Activated naive CD4-positive, alpha-beta T cell treated with anti-CD3 and anti-CD28 coated beads, Interleukin-2, amount 50 U/mL, for 24 hours (primary cell): ENCODE measurements around the gene TMEM39B.
"Not testable (repeated sequence)": the region's sequence is repeated elsewhere in the genome, so short reads cannot be mapped to it uniquely, and the experiment has no call there.

ENCODE experiments used
- H3K27ac Mint-ChIP-seq: one replicate; pipeline ENCODE4 v1.8.0; 2021; ENCODE audit warnings: mild to moderate bottlenecking, mixed read lengths
- H3K27me3 Mint-ChIP-seq: one replicate; pipeline ENCODE4 v1.8.0; 2021; ENCODE audit warnings: mixed read lengths
- H3K36me3 Mint-ChIP-seq: one replicate; pipeline ENCODE4 v1.8.0; 2021; ENCODE audit warnings: mixed read lengths
- H3K4me1 Mint-ChIP-seq: one replicate; pipeline ENCODE4 v1.8.0; 2021; ENCODE audit warnings: mixed read lengths
- H3K4me3 Mint-ChIP-seq: one replicate; pipeline ENCODE4 v1.8.0; 2021; ENCODE audit warnings: mild to moderate bottlenecking, mixed read lengths
- H3K9me3 Mint-ChIP-seq: one replicate; pipeline ENCODE4 v1.8.0; 2021; ENCODE audit warnings: mixed read lengths

The TMEM39B gene

DNA sequence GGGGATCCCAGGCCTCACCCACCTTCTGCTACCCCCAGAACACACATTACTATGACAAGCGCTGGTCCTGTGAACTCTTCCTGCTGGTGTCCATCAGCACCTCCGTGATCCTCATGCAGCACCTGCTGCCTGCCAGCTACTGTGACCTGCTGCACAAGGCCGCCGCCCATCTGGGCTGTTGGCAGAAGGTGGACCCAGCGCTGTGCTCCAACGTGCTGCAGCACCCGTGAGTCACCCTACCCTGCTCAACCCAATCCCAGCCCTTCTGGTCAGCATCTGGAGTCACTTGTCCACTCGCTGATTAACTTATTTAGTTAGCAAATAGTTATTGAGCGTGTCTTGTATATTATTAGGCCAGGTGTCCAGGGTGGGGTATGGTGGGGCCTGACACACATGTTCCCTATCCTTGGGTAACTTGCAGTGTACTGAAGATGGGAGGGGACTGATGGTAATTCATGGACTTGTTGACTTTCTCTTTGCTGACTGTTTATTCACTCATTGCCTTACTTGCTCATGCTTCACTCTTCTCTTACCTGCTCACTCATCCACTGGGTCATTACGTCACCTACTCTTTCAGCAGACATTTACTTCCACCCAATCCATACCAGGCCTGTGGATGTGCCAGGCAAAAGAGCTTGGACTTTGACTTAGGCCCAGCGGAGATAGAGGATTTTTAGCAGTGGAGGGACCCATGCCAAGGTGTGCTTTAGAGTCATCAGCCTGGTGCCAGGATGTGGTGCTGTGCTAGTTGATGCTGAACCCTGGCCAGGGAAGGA is 22.2 kb downstream of the TMEM39B start:
- Mint-ChIP-seq H3K9me3 (no peaks in the 10 kb centered on the region), H3K4me3 (no peak overlapping the region), H3K36me3 (no peaks in the 10 kb centered on the region), H3K27me3 (no peaks in the 10 kb centered on the region), H3K27ac (no peak overlapping the region), H3K4me1 (no peaks in the 10 kb centered on the region)

DNA sequence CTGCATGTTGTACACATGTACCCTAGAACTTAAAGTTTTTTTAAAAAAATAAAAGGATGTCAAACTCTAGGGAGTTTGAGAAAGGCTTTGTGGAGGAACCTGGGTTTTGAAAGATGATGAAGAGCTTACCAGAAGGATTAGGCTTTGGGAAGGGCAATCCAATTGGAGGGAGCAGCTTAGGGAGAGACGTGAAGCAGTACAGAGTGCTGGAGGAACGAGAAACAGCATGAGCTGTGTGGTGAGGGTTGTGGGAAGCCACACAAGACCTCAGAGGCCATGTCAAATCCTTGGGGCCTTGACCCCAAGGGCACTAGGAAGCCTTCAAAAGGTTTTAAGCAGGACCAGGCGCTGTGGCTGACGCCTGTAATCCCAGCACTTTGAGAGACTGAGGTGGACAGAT is 26.7 kb downstream of the TMEM39B start:
- Mint-ChIP-seq H3K36me3 (peaks cover 3% of the 10 kb centered on the region), H3K27me3 (no peaks in the 10 kb centered on the region), H3K27ac (no peak overlapping the region), H3K4me3 (no peak overlapping the region), H3K9me3 (no peaks in the 10 kb centered on the region), H3K4me1 (no peaks in the 10 kb centered on the region)

DNA sequence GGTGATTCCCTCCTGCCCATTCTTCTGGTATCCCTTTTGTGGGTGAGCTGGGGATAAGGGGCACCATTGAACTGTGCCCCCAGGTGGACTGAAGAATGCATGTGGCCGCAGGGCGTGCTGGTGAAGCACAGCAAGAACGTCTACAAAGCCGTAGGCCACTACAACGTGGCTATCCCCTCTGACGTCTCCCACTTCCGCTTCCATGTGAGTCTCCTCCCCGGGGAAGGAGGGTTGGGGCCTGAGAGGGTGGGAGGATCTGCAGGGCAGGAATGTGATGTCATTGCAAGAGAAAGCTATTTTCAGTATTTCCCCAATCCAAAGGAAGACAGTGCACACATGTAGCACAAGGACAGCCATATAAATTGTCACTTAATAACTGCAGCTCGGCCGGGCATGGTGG is 27.6 kb downstream of the TMEM39B start:
- no peaks in the 10 kb centered on the region for H3K9me3 Mint-ChIP-seq
- no peak overlapping the region for H3K4me3 Mint-ChIP-seq
- no peaks in the 10 kb centered on the region for H3K27me3 Mint-ChIP-seq
- H3K27ac Mint-ChIP-seq, result no peak overlapping the region
- no peaks in the 10 kb centered on the region for H3K4me1 Mint-ChIP-seq
- peaks cover 3% of the 10 kb centered on the region for H3K36me3 Mint-ChIP-seq

DNA sequence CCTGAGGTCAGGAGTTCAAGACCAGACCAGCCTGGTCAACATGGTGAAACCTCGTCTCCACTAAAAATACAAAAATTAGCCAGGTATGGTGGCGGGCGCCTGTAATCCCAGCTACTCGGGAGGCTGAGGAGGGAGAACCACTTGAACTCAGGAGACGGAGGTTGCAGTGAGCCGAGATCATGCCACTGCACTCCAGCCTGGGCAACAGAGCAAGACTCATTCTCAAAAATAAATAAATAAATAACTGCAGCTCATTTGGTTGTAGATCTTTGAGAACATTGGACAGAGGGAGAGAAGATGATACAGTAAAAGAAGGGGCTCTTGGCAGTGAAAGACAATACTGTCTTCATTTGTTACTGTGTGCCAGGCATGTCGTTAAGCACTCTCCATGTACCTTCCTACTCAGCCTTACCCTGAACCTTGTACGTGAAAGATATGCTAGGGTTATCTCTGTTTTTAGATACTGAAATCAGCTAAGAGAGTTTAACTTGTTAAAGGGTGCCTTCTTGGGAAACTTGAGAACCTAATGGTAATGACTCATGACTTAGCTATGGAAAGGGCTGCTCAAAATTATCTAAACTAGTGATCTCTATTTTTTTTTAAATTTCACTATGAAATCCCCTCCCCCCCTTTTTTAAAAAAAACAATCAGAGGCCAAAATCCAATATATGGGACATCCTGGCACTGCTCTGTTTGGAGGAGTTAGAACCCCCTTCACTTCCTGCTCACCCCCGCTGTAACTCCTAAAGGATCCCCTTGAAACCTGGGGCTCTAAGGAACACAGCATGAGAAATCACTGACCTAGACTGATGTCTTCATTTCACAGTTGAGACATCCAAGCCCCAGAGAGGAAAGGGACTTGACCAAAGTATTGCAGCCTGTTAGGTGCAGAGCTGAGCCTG is 28.3 kb downstream of the TMEM39B start:
- H3K27ac Mint-ChIP-seq, result no peak overlapping the region
- H3K4me1 Mint-ChIP-seq, result no peaks in the 10 kb centered on the region
- no peak overlapping the region for H3K4me3 Mint-ChIP-seq
- H3K9me3 Mint-ChIP-seq, result no peaks in the 10 kb centered on the region
- H3K27me3 Mint-ChIP-seq, result no peaks in the 10 kb centered on the region
- H3K36me3 Mint-ChIP-seq, result peaks cover 3% of the 10 kb centered on the region

DNA sequence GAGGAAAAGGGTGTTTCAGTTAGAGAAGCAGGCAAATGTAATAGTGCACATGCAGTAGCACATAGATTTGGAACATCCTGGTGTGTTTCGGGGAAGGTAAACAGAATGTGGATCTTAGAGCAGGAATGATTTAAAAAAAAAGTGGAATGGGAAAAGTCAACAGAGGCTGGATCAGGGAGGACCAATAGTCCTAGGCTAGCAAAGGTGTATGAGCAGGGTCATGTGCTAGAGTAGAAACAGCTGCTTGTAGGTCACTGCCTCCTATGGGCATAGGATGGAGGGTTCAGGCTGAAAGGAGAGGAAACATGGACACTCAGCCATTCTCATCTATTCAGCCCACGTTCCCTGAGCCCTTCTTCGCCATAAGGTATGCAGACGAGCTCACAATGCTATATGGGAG is 31.4 kb downstream of the TMEM39B start:
- Mint-ChIP-seq H3K27ac (no peak overlapping the region), H3K27me3 (no peaks in the 10 kb centered on the region)

DNA sequence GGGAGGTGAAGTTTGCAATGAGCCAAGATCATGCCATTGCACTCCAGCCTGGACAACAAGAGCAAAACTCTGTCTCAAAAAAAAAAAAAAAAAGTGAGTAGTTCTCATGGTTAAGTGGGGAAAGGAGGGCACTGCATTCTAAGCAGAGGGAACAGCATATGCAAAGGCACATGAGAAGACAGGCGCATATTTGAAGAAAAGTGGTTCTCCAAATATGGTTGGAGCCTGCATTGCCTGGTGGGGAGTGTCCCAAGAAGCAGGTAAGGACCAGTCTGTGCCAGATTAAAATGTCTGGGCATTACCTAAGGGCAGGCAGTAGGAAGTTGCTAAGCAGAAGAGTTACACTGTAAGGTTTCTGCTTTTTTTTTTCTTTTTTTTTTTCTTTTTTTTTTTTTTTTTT is 32.6 kb downstream of the TMEM39B start:
- H3K4me3 Mint-ChIP-seq, result no peak overlapping the region
- peaks cover 4% of the 10 kb centered on the region for H3K36me3 Mint-ChIP-seq
- no peaks in the 10 kb centered on the region for H3K27me3 Mint-ChIP-seq
- H3K27ac Mint-ChIP-seq, result peak overlapping the region; percentile 76
- peaks cover 19% of the 10 kb centered on the region for H3K4me1 Mint-ChIP-seq
- H3K9me3 Mint-ChIP-seq, result no peaks in the 10 kb centered on the region

More for the DNA sequence above, 31.4 kb downstream of the TMEM39B start:
- Mint-ChIP-seq H3K9me3 (no peaks in the 10 kb centered on the region), H3K4me3 (no peak overlapping the region), H3K4me1 (peaks cover 7% of the 10 kb centered on the region), H3K36me3 (peaks cover 3% of the 10 kb centered on the region)

DNA sequence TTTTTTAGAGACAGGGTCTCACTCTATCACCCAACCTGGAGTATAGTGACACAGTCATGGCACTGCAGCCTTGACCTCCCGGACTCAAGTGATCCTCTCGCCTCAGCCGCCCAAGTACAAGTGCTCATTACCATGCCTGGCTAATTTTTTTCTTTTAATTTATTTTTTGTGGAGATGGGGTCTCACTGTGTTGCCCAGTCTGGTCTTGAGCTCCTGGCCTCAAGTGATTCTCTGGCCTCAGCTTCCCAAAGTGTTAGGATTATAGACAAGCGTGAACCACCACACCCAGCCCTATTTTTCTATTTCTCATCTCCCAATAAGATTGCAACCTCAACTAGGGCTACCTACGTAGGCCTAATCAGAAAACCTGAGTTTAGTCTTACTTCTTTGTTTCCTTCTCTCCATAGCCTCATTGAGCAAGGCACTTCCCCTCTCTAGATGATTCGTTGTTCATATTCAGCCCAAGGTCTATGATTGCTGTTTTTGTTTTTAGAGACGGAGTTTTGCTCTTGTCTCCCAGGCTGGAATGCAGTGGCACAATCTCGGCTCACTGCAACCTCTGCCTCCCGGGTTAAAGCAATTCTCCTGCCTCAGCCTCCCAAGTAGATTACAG is 34.0 kb downstream of the TMEM39B start:
- H3K4me1 Mint-ChIP-seq, result peaks cover 33% of the 10 kb centered on the region
- peaks cover 2% of the 10 kb centered on the region for H3K36me3 Mint-ChIP-seq
- H3K27me3 Mint-ChIP-seq, result no peaks in the 10 kb centered on the region
- H3K4me3 Mint-ChIP-seq, result peak overlapping the region; percentile 93
- H3K27ac Mint-ChIP-seq, result peak overlapping the region; percentile 90
- H3K9me3 Mint-ChIP-seq, result no peaks in the 10 kb centered on the region

DNA sequence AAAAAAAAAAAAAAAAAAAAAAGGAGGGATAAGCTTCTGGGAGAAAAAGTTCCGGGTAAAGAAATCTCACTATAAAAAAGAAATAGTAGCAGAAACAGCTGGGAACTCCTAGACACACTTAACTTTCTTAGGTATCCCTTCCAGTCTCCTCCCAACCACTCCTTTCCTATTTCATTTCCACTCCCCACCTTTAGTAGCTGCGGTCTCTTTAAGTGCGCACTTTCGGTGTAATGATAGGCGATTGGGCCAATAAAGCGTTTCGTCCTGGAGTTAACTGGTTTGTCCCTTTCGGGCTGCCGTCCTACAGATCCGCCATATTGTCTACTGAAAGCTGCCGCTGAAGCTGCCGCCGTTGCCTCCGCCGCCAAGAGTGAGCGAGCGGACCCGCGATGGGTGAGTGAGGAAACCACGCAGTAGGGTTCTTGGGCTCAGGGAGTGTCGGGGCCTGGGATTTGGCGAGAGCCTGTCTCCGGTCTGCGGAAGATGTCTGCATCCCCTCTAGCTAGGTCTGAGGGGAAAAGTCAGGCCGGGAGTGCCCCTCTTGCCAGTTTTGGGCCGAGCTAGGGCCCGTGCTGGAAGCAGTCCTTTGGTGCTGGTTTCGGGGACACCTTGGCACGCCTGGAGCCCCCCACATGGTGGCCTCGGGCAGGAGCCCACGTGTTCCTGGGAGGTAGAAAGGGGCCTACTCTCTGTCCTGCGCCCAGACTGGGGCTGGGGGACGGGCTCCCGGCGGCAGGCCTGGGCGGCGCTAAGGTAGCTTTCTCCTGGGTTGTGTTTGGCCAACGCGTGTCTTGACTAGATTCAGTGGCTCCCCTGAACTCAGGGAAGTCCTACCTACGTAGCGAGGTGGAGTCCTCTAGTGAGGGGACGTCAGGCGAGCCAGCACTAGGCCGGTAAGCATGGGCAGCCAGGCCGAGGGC is 35.3 kb downstream of the TMEM39B start, which contains the start of gene KPNA6:
TSS of gene KPNA6 (plus strand) at position 315 of the 920 bp plus-strand sequence. CDS start at position 390, 75 bp downstream.
- Mint-ChIP-seq H3K27me3 (no peaks in the 10 kb centered on the region), H3K27ac (peak within 1 kb of the TSS; percentile 97), H3K9me3 (no peaks in the 10 kb centered on the region), H3K36me3 (peaks cover 1% of the 10 kb centered on the region), H3K4me1 (peaks cover 42% of the 10 kb centered on the region), H3K4me3 (peak within 1 kb of the TSS; percentile 93)

DNA sequence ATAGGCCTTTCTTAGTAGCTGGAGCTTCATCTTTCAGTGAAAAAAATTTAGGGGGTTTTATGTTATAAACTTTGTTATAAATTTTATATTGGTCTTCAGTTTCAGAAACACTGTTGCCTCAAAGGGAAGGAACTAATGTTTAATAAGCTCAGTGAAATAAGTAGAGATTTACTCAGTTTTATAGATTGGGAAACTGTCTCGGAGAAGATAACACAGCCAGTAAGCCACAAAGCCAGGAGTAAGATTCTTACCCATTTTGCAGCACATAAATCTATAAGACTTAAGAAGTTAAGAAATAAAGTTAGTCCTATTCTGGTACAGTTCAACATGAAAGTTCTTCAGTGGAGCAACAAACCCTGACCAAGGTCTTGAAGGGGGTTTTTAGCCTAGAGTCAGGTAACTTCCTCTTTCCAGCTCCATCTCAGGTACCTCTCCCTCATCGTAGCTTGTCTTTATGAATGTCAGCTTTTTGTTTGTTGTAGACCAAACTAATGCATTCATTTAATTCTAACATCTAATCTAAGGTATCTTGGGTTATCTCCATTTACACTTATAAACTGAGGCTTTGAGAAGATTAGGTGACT is 38.4 kb downstream of the TMEM39B start:
- peak overlapping the region; percentile 93 for H3K4me3 Mint-ChIP-seq
- H3K4me1 Mint-ChIP-seq, result peaks cover 64% of the 10 kb centered on the region
- no peak overlapping the region for H3K27ac Mint-ChIP-seq
- H3K27me3 Mint-ChIP-seq, result no peaks in the 10 kb centered on the region
- no peaks in the 10 kb centered on the region for H3K9me3 Mint-ChIP-seq
- peaks cover 1% of the 10 kb centered on the region for H3K36me3 Mint-ChIP-seq

DNA sequence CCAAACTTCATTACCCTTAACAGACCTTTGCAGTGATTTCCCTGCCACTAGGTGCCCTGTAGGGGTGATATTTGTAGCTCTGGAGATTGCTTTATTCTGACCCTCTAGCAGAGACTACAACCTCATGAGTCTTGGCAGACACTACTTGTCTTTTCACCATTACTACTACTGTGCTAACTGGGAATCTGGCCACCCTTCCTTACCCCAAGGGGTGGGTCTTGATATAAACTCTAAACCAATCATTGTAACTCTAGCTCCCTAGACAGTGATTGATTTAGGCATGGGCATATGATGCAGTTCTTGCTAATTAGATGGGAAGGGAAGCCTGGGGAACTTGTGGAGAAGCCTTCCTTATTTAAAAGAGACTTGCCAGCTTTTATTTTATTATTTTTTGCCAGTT is 39.0 kb downstream of the TMEM39B start:
- Mint-ChIP-seq H3K27ac (peak overlapping the region; percentile 5), H3K4me3 (peak overlapping the region; percentile 93)

DNA sequence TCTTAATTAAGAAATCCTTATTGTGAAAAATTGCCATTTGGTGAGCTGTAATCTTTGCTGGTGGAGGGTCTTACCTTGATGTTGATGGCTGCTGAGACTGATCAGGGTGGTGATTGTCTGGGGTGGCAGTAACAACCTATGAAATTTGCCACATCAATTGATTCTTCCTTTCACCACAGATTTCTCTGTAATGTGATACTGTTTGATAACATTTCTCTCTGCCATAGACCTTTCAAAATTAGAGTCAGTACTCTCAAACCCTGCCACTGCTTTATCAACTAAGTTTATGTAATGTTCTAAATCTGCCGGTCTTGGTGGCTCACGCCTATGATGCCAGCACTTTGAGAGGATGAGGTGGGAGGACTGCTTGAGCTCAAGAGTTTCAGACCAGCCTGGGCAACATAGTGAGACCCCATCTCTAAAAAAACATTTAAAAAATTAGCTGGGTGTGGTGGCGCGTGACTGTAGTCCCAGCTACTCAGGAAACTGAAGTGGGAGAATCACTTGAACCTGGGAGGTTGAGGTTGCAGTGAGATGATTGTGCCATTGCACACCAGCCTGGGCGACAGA is 40.2 kb downstream of the TMEM39B start:
- H3K9me3 Mint-ChIP-seq, result no peaks in the 10 kb centered on the region
- peak overlapping the region; percentile 66 for H3K4me3 Mint-ChIP-seq
- peaks cover 2% of the 10 kb centered on the region for H3K36me3 Mint-ChIP-seq
- no peaks in the 10 kb centered on the region for H3K27me3 Mint-ChIP-seq
- no peak overlapping the region for H3K27ac Mint-ChIP-seq
- H3K4me1 Mint-ChIP-seq, result peaks cover 69% of the 10 kb centered on the region

More for the DNA sequence above, 39.0 kb downstream of the TMEM39B start:
- Mint-ChIP-seq H3K27me3 (no peaks in the 10 kb centered on the region), H3K4me1 (peaks cover 67% of the 10 kb centered on the region), H3K9me3 (no peaks in the 10 kb centered on the region), H3K36me3 (peaks cover 2% of the 10 kb centered on the region)

DNA sequence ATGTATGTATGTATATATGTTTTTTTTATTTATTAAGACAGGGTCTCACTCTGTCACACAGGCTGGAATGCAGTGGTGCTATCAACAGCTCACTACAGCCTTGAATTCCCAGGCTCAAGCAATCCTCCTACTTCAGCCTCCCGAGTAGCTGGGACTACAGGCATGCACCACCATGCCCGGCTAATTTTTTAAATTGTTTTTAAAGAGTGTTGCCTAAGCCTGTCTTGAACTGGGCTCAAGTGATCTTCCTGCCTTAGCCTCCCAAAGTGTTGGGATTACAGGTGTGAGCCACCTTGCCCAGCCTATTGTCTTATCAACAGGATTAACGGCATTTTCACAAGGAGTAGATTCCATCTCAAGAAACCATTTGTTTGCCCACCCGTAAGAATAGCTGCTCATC is 40.7 kb downstream of the TMEM39B start:
- not testable (repeated sequence) for H3K27me3 Mint-ChIP-seq, H3K9me3 Mint-ChIP-seq, H3K4me3 Mint-ChIP-seq, H3K27ac Mint-ChIP-seq, H3K36me3 Mint-ChIP-seq
- peaks cover 75% of the 10 kb centered on the region for H3K4me1 Mint-ChIP-seq

DNA sequence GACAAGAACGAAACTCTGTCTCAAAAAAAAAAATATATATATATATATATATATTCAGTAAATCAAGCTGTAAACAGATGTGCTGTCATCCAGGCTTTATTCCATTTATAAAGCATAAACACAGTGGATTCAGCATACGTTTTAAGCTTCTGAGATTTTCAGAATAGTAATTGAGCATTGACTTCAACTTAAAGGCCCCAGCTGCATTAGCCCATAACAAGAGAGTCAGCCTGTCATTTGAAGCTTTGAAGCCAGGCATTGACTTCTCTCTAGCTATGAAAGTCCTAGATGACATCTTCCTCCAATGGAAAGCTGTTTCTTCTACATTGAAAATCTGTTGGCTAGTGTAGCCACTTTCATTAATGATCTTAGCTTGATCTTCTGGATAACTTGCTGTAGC is 41.7 kb downstream of the TMEM39B start:
- Mint-ChIP-seq H3K27ac (peak overlapping the region; percentile 65), H3K9me3 (no peaks in the 10 kb centered on the region), H3K36me3 (peaks cover 4% of the 10 kb centered on the region), H3K4me3 (no peak overlapping the region), H3K27me3 (no peaks in the 10 kb centered on the region), H3K4me1 (peaks cover 77% of the 10 kb centered on the region)

DNA sequence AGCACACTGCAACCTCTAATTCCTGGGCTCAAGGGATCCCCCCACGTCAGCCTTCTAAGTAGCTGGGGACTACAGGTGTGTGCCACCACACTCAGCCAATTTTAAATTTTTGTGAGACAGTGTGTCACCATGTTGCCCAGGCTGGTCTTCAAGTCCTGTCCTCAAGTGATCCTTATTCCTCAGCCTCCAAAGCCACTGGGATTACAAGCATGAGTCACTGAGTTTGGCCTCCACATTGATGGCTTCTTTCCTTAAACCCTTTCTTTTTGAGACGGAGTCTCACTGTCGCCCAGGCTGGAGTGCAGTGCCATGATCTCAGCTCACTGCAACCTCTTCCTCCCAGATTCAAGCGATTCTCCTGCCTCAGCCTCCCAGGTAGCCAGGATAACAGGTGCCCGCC is 42.8 kb downstream of the TMEM39B start:
- Mint-ChIP-seq H3K27ac (no peak overlapping the region), H3K4me1 (peaks cover 71% of the 10 kb centered on the region)

More for the DNA sequence above, 42.8 kb downstream of the TMEM39B start:
- Mint-ChIP-seq H3K4me3 (no peak overlapping the region), H3K36me3 (peaks cover 4% of the 10 kb centered on the region), H3K9me3 (no peaks in the 10 kb centered on the region), H3K27me3 (no peaks in the 10 kb centered on the region)
